Measurements from ENCODE around the gene CBLN3. TPM values are rescaled to one million over a fixed set of nuclear protein-coding genes. Genes with fewer than 3 reads are reported as not detected.

CBLN3 gene
- total RNA-seq, 1 donor from 2014 or later, result 1.4 TPM

DNA sequence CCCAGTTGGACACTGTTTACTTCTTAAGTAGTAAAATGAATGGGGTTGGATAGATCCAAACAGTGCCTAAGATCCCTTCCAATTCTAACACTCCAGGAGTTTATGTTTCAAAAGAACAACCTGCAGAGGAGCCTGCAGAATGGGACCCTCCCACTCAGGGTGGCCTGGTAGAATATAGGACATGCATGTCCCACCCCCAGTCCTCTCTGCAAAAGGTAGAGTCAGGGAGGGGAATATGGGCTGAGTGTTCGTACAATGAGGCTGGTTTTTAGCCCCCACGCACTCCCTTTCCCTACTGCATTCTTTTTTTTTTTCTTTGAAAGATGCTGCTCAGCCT is 42.5 kb downstream of the CBLN3 start:
- ATAC-seq (no peak), DNase-seq (ENCODE audit: low spot score) (no peak)

- DNase-seq (ENCODE audit: low spot score), result no peak
- no peak for ATAC-seq
Observed at GRCh38 chr14:24385524-24385923, 43.9 kb downstream of the CBLN3 start.

- no peak for DNase-seq (ENCODE audit: low spot score)
- no peak for ATAC-seq
Observed at GRCh38 chr14:24384169-24384568, 45.3 kb downstream of the CBLN3 start.

DNA sequence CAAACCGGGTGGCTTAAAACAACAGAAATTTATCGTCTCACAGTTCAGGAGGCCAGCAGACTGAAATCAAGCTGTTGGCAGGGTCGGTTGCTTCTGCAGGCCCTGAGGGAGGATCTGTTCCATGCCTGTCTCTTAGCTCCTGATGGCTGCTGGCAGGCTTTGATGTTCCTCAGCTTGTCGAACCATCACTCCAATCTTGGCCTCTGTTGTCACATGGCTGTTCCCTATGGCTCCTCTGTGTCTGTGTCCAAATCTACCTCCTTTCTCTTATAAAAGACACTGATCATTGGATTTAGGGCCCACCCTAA is 47.5 kb downstream of the CBLN3 start:
- DNase-seq (ENCODE audit: low spot score), result no peak
- no peak for ATAC-seq

DNA sequence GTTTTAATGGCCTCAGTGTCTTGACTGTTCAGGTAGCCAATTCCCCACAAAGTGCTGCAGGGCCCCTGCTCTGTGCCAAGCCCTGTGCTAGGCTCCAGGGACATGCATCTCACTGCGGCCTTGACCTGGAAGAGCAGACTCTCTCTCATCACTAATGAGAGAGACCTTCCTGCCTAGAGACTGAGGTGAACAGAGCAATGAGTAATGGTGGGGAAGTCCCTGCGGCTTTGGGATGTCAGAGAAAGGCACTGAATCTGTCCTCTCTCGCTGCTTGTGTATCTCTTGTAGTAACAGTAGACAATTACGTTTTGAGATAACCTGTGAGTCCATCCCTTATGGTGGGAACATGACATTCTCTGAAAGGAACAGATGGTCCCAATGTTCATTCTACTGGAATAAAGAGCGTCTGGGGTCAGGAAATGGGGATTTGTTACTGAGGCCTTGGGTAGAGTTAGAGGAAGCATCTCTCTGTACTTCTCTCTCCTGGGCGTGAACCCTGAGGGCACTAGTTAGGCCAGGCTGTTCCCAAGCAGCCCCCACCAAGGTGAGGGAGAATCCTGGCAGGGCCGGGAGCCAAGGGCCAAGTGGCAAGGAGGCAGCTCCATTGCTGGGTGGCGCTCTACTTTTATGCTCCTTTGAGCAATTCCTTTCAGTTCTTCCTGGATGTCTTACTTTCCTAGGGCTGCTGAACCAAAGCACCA is 48.0 kb downstream of the CBLN3 start:
- ATAC-seq (no peak), DNase-seq (ENCODE audit: low spot score) (no peak)

- DNase-seq (ENCODE audit: low spot score) (no peak), ATAC-seq (no peak)
Observed at GRCh38 chr14:24379907-24380730, 49.3 kb downstream of the CBLN3 start.

DNA sequence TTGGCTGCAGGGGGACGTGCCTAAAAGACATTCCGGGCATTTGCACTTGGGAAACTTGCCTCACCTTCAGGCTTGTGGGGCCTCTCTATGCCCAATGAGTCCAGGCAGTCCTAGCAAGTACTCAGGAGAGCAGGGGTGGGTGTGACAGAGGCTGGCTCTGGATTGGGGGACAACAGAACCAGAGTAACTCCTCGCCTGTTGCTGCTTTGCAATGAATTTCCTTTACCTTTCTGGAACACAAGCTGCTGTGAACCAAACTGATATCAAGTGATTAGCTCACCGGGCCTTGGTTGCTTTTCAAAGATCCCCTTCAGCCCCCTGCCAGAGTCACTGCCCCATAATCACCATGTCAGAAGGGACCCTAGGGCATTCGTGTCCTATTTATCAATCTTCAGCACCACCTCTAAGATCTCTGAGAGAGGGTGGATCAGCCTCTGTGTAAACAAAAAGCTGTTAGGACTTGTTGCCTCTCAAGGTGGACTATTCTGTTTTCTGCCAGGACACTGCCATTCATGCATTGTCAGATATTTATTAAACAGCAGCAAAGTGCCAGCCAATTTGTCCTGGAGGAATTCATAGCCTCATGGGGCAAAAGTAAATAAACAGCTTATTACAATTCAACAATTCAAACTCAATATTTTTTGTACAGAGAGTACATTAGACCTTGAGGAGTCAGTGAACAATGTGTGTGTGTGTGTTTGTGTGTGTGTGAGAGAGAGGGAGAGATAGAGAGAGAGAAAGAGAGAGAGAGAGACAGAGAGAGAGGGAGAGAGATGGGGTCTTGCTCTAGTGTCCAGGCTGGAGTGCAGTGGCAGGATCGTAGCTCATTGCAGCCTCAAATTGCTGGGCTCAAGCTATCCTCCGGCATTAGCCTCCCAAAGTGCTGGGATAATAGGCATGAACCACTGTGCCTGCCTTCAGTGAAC is 50.2 kb downstream of the CBLN3 start:
- ATAC-seq, result no peak
- no peak for DNase-seq (ENCODE audit: low spot score)

- ATAC-seq (no peak), DNase-seq (ENCODE audit: low spot score) (no peak)
Observed at GRCh38 chr14:24378327-24378726, 51.1 kb downstream of the CBLN3 start.

DNA sequence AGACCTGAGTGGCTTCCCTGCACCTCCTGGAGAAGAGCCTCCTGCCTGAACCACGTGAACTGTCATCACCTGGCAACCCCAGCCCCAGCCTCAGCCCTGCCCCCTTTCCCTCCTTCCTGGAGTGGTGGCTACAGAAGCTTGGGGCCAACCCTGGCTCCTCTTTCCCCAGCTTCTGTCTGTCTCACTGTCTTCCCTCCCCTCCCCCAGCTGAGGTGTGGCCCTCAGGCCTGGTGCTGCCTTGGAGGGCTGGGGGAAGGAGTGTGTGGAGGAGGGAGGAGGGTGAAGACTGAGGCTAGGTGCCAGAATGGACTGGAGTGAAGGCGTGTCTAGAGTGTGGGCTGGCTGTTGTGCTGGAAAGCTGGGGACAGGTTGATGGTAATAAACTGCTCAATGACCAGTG is 51.8 kb downstream of the CBLN3 start:
- ATAC-seq, result no peak
- no peak for DNase-seq (ENCODE audit: low spot score)

DNA sequence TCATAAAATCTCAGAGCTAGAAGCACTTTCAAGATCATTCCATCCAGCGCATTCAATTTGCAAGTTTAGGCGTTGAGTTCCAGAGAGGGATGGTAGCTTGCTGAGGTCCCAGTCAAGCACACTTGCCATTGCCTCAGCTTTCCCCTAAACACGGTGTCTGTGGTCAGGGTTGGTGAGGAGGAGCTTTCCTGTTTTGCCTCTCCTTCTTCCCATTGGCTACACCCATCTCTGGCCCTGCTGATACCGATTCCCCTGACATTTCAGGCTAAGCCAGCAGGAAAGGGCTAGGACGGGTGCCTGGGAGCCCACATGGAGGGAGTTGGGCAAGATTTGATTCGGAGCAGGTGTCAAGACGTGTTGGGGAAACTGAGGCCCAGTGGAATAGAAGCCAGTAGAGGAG is 52.3 kb downstream of the CBLN3 start:
- no peak for ATAC-seq
- DNase-seq (ENCODE audit: low spot score), result no peak

Other genes with a start within 250 kb of the CBLN3 start
- 20.2 TPM for gene IPO4, start 240.9 kb downstream of the CBLN3 start, total RNA-seq
- gene TM9SF1, start 234.2 kb downstream of the CBLN3 start, total RNA-seq, result 47.1 TPM
- gene TSSK4, start 224.0 kb downstream of the CBLN3 start, total RNA-seq, result 0.35 TPM
- 14.4 TPM for gene CHMP4A, start 216.2 kb downstream of the CBLN3 start, total RNA-seq
- 5.0 TPM for gene MDP1, start 213.6 kb downstream of the CBLN3 start, total RNA-seq
- gene NEDD8, start 197.3 kb downstream of the CBLN3 start, total RNA-seq, result 66.7 TPM
- gene GMPR2, start 196.7 kb downstream of the CBLN3 start, total RNA-seq, result 30.3 TPM
- gene TINF2, start 187.0 kb downstream of the CBLN3 start, total RNA-seq, result 24.2 TPM
- 1.8 TPM for gene TGM1, start 166.5 kb downstream of the CBLN3 start, total RNA-seq
- gene RABGGTA, start 158.1 kb downstream of the CBLN3 start, total RNA-seq, result 15.8 TPM
- 91.0 TPM for gene DHRS1, start 129.9 kb downstream of the CBLN3 start, total RNA-seq
- gene NOP9, start 129.8 kb downstream of the CBLN3 start, total RNA-seq, result 17.2 TPM
- 216 TPM for gene CIDEB, start 121.7 kb downstream of the CBLN3 start, total RNA-seq
- 6.9 TPM for gene LTB4R2, start 119.5 kb downstream of the CBLN3 start, total RNA-seq
- gene LTB4R, start 118.2 kb downstream of the CBLN3 start, total RNA-seq, result 7.2 TPM
- 5.5 TPM for gene ADCY4, start 94.6 kb downstream of the CBLN3 start, total RNA-seq
- 0.68 TPM for gene RIPK3, start 89.7 kb downstream of the CBLN3 start, total RNA-seq
- gene NFATC4, start 61.5 kb downstream of the CBLN3 start, total RNA-seq, result 1.4 TPM
- 2.3 TPM for gene NYNRIN, start 30.7 kb downstream of the CBLN3 start, total RNA-seq
- gene KHNYN, start 286 bp upstream of the CBLN3 start, total RNA-seq, result 29.3 TPM
- 32.4 TPM for gene SDR39U1, start 13.1 kb upstream of the CBLN3 start, total RNA-seq
- gene CMA1, start 78.6 kb upstream of the CBLN3 start, total RNA-seq, result not detected
- 0.55 TPM for gene CTSG, start 146.6 kb upstream of the CBLN3 start, total RNA-seq
- gene GZMH, start 180.0 kb upstream of the CBLN3 start, total RNA-seq, result 0.28 TPM
- 1.3 TPM for gene GZMB, start 204.5 kb upstream of the CBLN3 start, total RNA-seq